ENCODE results near the gene TSPAN7.

- TF ChIP-seq EZH2 (IDR thresholded peaks at IDR 0.05) (no peak), CTCF (IDR thresholded peaks at IDR 0.05) (no peak), EZH2phosphoT487 (IDR thresholded peaks at IDR 0.05) (no peak)
Measured at GRCh38 chrX:38514016-38514854, 47.1 kb upstream of the TSPAN7 start.
